ENCODE data around the gene ZNF599. TPM values are rescaled to one million over a fixed set of nuclear protein-coding genes. Genes with fewer than 3 reads are reported as not detected.

Gene ZNF599
- total and polyA plus RNA-seq, 2 of the 13 experiments (the other 11 are each of a cell fraction or from before 2014, with no cell fraction given) = 5.8 to 7.3 TPM

DNA sequence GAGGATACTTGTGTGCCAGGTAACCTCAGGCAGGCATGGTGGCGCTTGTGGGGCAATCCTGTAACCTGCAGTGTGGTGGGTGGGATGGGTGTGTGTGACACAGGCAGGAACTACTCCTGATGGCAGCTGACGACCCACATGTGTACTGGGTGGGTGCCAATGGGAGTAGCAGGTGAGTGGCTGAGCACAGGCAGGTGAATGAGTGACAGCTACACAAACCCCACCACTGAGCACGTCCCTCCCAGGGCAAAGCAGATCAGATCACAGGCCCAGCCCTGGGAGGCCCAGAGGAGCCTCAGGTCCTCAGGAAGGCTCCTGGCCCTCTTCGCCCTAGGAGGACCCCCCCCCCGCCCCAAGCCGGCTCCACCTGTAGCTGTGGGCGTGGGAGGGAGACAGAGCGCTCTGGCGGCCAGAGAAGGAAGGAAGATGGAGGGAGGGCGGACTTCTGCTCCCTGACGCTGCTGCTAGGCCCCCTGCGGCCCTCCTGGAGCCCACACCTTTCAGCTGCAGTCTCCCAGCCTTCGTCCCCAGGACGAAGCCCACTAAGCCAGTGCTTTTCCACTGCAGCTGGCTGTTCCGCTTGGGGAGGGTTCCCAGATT is 40.3 kb downstream of the ZNF599 start (continued):
- no peak for TF ChIP-seq TAF1 (CRISPR knock-in tag; IDR thresholded peaks at IDR 0.05)
- peak; percentile 53; the same call in 1 of the 2 replicates for TF ChIP-seq ZNF451 (CRISPR knock-in tag; IDR thresholded peaks at IDR 0.05)
- TF ChIP-seq DPF2 (CRISPR knock-in tag; IDR thresholded peaks at IDR 0.05; ENCODE audit: borderline replicate concordance, low read depth) = no peak
- TF ChIP-seq, protein P1, sequence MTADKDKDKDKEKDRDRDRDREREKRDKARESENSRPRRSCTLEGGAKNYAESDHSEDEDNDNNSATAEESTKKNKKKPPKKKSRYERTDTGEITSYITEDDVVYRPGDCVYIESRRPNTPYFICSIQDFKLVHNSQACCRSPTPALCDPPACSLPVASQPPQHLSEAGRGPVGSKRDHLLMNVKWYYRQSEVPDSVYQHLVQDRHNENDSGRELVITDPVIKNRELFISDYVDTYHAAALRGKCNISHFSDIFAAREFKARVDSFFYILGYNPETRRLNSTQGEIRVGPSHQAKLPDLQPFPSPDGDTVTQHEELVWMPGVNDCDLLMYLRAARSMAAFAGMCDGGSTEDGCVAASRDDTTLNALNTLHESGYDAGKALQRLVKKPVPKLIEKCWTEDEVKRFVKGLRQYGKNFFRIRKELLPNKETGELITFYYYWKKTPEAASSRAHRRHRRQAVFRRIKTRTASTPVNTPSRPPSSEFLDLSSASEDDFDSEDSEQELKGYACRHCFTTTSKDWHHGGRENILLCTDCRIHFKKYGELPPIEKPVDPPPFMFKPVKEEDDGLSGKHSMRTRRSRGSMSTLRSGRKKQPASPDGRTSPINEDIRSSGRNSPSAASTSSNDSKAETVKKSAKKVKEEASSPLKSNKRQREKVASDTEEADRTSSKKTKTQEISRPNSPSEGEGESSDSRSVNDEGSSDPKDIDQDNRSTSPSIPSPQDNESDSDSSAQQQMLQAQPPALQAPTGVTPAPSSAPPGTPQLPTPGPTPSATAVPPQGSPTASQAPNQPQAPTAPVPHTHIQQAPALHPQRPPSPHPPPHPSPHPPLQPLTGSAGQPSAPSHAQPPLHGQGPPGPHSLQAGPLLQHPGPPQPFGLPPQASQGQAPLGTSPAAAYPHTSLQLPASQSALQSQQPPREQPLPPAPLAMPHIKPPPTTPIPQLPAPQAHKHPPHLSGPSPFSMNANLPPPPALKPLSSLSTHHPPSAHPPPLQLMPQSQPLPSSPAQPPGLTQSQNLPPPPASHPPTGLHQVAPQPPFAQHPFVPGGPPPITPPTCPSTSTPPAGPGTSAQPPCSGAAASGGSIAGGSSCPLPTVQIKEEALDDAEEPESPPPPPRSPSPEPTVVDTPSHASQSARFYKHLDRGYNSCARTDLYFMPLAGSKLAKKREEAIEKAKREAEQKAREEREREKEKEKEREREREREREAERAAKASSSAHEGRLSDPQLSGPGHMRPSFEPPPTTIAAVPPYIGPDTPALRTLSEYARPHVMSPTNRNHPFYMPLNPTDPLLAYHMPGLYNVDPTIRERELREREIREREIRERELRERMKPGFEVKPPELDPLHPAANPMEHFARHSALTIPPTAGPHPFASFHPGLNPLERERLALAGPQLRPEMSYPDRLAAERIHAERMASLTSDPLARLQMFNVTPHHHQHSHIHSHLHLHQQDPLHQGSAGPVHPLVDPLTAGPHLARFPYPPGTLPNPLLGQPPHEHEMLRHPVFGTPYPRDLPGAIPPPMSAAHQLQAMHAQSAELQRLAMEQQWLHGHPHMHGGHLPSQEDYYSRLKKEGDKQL (CRISPR knock-in tag; IDR thresholded peaks at IDR 0.05; ENCODE audit: low read depth) = 0 out of 2 replicates have a peak, but pooled peaks have one; percentile 3
- TF ChIP-seq ZNF572 (CRISPR knock-in tag; IDR thresholded peaks at IDR 0.05) = 0 out of 2 replicates have a peak, but pooled peaks have one; percentile 38
- no peak for TF ChIP-seq ZNF337 (CRISPR knock-in tag; IDR thresholded peaks at IDR 0.05; ENCODE audit: borderline replicate concordance, low read depth)
- TF ChIP-seq HMGXB3 (CRISPR knock-in tag; IDR thresholded peaks at IDR 0.05; ENCODE audit: borderline replicate concordance) = no peak
- TF ChIP-seq, protein P2, sequence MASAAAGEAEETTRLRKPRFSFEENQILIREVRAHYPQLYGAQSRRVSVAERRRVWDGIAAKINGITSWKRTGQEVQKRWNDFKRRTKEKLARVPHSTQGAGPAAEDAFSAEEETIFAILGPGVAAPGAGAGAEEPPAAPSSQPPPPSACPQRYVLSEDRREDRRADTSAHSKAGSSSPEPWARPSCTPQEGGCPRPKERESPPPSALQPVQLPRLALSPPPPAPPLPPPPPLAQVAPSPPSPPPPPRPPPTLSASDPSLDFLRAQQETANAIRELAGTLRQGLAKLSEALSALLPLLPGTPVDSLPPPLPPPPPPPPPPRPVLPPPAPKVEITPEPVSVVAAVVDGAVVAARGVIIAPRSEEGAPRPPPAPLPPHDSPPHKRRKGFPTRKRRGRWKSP (CRISPR knock-in tag; IDR thresholded peaks at IDR 0.05) = no peak
- peak; percentile 17 for TF ChIP-seq HNRNPLL (IDR thresholded peaks at IDR 0.05; ENCODE audit: low read depth, low read length, poor library complexity, severe bottlenecking)
- TF ChIP-seq, protein P3, sequence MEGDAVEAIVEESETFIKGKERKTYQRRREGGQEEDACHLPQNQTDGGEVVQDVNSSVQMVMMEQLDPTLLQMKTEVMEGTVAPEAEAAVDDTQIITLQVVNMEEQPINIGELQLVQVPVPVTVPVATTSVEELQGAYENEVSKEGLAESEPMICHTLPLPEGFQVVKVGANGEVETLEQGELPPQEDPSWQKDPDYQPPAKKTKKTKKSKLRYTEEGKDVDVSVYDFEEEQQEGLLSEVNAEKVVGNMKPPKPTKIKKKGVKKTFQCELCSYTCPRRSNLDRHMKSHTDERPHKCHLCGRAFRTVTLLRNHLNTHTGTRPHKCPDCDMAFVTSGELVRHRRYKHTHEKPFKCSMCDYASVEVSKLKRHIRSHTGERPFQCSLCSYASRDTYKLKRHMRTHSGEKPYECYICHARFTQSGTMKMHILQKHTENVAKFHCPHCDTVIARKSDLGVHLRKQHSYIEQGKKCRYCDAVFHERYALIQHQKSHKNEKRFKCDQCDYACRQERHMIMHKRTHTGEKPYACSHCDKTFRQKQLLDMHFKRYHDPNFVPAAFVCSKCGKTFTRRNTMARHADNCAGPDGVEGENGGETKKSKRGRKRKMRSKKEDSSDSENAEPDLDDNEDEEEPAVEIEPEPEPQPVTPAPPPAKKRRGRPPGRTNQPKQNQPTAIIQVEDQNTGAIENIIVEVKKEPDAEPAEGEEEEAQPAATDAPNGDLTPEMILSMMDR (CRISPR knock-in tag; IDR thresholded peaks at IDR 0.05) = peak; percentile 37
- TF ChIP-seq ZNF224 (CRISPR knock-in tag; IDR thresholded peaks at IDR 0.05) = no peak
- TF ChIP-seq ZNF615 (CRISPR knock-in tag; IDR thresholded peaks at IDR 0.05; ENCODE audit: borderline replicate concordance) = no peak
- TF ChIP-seq MXI1 (IDR thresholded peaks at IDR 0.05; ENCODE audit: borderline replicate concordance, low read depth, low read length) = no peak

Data from HepG2 (cell line).